Measurements from ENCODE around the gene OR6B1.

DNA sequence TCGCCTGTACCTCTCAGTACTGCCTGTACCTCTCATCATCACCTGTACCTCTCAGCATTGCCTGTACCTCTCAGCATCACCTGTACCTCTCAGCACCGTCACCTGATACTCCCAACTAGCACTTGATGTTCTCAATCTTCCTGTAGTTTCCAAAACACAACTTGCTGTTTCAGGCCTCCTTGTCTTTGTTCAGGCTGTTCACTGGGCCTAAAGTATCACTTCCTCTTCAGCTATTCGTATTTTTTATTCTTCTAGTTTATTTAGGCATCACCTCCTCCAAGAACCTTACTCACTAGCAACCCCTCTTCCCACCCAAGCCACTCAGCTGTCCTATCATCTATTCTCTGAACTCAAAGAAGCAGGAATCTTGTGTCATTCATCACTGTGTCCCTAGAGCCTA is 24.1 kb downstream of the OR6B1 start:
- TF ChIP-seq, protein P1, sequence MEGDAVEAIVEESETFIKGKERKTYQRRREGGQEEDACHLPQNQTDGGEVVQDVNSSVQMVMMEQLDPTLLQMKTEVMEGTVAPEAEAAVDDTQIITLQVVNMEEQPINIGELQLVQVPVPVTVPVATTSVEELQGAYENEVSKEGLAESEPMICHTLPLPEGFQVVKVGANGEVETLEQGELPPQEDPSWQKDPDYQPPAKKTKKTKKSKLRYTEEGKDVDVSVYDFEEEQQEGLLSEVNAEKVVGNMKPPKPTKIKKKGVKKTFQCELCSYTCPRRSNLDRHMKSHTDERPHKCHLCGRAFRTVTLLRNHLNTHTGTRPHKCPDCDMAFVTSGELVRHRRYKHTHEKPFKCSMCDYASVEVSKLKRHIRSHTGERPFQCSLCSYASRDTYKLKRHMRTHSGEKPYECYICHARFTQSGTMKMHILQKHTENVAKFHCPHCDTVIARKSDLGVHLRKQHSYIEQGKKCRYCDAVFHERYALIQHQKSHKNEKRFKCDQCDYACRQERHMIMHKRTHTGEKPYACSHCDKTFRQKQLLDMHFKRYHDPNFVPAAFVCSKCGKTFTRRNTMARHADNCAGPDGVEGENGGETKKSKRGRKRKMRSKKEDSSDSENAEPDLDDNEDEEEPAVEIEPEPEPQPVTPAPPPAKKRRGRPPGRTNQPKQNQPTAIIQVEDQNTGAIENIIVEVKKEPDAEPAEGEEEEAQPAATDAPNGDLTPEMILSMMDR (conservative IDR thresholded peaks at IDR 0.05; ENCODE audit: low read length) = no peak
- TF ChIP-seq EZH2phosphoT487 (IDR thresholded peaks at IDR 0.05; ENCODE audit: borderline replicate concordance) = no peak
